HepG2 (cell line): ENCODE data around the gene BTBD3. TPM values are rescaled to one million over a fixed set of nuclear protein-coding genes. Genes with fewer than 3 reads are reported as not detected.
A peak's percentile ranks its signal among the peaks of the same experiment; 100 is the strongest.

Experiments
- ARID5B ChIP-seq: IDR thresholded peaks from 2 replicates; pipeline ENCODE4 v1.4.0; 2020; ENCODE audit warnings: mild to moderate bottlenecking, missing genetic modification reagents
- ATF1 ChIP-seq: IDR thresholded peaks from 2 replicates; pipeline ENCODE4 v1.6.1; 2016; ENCODE audit warnings: mild to moderate bottlenecking, control low read depth
- ATF6 ChIP-seq: sonication (generic); formaldehyde crosslinking; conservative IDR thresholded peaks from 2 replicates; pipeline ENCODE4 v1.4.0; 2020; ENCODE audit warnings: missing genetic modification reagents
- BRF2 ChIP-seq: sonication (generic); formaldehyde crosslinking; IDR thresholded peaks from 2 replicates; pipeline ENCODE4 v1.8.1; 2022; ENCODE audit warnings: mild to moderate bottlenecking, missing genetic modification reagents
- DR1 ChIP-seq: sonication (generic); formaldehyde crosslinking; IDR thresholded peaks from 2 replicates; pipeline ENCODE4 v1.8.0; 2021; ENCODE audit warnings: mild to moderate bottlenecking, missing genetic modification reagents, inconsistent platforms
- E2F2 ChIP-seq: sonication (generic); formaldehyde crosslinking; IDR thresholded peaks from 2 replicates; pipeline ENCODE4 v1.4.0; 2020; ENCODE audit warnings: missing genetic modification reagents, borderline replicate concordance
- FOXK1 ChIP-seq: sonication (generic); formaldehyde crosslinking; IDR thresholded peaks from 2 replicates; pipeline ENCODE4 v1.4.0; 2020; ENCODE audit warnings: low read depth, missing genetic modification reagents, borderline replicate concordance
- IRF2 ChIP-seq: IDR thresholded peaks from 2 replicates; pipeline ENCODE4 v1.6.1; 2018; ENCODE audit warnings: missing genetic modification reagents, missing compliant biosample characterization
- MAFF ChIP-seq: IDR thresholded peaks from 2 replicates; pipeline ENCODE4 v1.6.1; 2011; ENCODE audit warnings: low read depth, low read length, improper control_type of control experiment
- NR2F2 ChIP-seq: IDR thresholded peaks from 2 replicates; pipeline ENCODE4 v1.6.1; 2012; ENCODE audit warnings: low read depth, inconsistent platforms, borderline replicate concordance
- PAWR ChIP-seq: sonication (generic); formaldehyde crosslinking; IDR thresholded peaks from 2 replicates; pipeline ENCODE4 v1.4.0; 2020; ENCODE audit warnings: missing genetic modification reagents, mild to moderate bottlenecking, borderline replicate concordance
- PAX8 ChIP-seq: sonication (generic); formaldehyde crosslinking; IDR thresholded peaks from 2 replicates; pipeline ENCODE4 v1.8.0; 2022; ENCODE audit warnings: mild to moderate bottlenecking, missing genetic modification reagents, borderline replicate concordance
- SUZ12 ChIP-seq: fragments of 150-350 bp; IDR thresholded peaks from 2 replicates; pipeline ENCODE4 v1.6.1; 2014; ENCODE audit warnings: low read depth, low read length
- ZNF558 ChIP-seq: sonication (generic); formaldehyde crosslinking; IDR thresholded peaks from 2 replicates; pipeline ENCODE4 v1.9.0; 2022; ENCODE audit warnings: mild to moderate bottlenecking, missing genetic modification reagents, borderline replicate concordance
- ZNF7 ChIP-seq: IDR thresholded peaks from 2 replicates; pipeline ENCODE4 v1.6.1; 2016; ENCODE audit warnings: missing biosample characterization, missing genetic modification reagents
- ZNF720 ChIP-seq: sonication (generic); formaldehyde crosslinking; IDR thresholded peaks from 2 replicates; pipeline ENCODE4 v1.4.0; 2020; ENCODE audit warnings: missing genetic modification reagents
- polyA plus RNA-seq, 8 experiments: library from polyadenylated mRNA; depleted of rRNA in 3 of 8; stranded (reverse) in 7 of 8; unstranded in 1 of 8; fragments of >200 nt; fragmentation: Illumina TruSeq in 4 of 8; extraction: Trizol in 4 of 8; gene quantifications; 2 replicates each; pipeline versions ENCODE4 v1.2.1 to v1.2.3, GENCODE V29; 2011 to 2016; ENCODE audit warnings: low read depth in 4 of 8, missing spikeins in 1 of 8, mixed read lengths in 1 of 8; ENCODE audit not compliant: insufficient read depth in 1 of 8
- total RNA-seq, 5 experiments: library from RNA; depleted of rRNA; stranded (reverse); fragments of >200 nt; fragmentation: Illumina TruSeq; extraction: Trizol; gene quantifications; 2 replicates each; pipeline ENCODE4 v1.2.3, GENCODE V29; 2016; ENCODE audit warnings: low read depth in 1 of 5
- TF ChIP-seq, protein P1 (sequence below): sonication (generic); formaldehyde crosslinking; IDR thresholded peaks from 2 replicates; pipeline ENCODE4 v1.5.0; 2020; ENCODE audit warnings: mild to moderate bottlenecking, missing genetic modification reagents

BTBD3 gene
- total and polyA plus RNA-seq, 2 of the 13 experiments (the other 11 are each of a cell fraction or from before 2014, with no cell fraction given): 32.2 to 41.8 TPM

DNA sequence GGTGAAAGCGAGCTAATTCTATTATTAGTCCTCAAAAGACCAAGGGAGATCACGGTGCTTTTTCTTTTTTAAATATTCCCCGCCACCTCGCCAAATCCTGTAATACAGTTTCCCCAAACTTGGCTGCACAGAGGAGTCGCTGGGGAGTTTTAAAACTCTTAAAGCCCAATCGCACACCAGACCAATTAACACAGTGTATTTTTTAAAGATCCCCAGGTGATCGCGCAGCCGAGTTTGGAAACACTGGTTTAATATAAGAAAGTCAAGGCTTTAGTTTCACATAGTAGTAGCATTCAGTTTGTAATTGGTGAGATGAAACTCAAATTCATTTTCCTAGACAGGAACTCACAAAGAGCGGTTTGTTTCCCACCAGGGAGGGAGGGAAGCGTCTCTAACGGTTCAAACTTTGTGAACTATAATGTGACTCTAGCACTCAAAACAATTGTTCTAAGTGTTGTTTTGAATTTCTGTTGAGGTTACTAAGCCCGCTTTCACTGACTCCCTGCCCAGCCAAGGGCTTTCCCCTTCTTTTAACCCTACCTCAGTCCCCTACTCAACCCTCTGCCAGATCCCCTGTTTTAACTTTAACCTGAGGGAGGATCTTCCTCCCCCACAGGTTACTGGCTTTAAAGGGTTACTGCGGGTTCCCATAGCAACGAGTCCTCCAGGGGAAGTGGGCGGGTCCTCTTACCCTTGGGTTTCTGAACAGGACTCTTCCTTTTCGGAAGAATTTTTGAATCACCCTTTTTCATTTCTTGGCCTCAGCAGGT is 25.7 kb upstream of the BTBD3 start (continued):
- TF ChIP-seq, protein P1, sequence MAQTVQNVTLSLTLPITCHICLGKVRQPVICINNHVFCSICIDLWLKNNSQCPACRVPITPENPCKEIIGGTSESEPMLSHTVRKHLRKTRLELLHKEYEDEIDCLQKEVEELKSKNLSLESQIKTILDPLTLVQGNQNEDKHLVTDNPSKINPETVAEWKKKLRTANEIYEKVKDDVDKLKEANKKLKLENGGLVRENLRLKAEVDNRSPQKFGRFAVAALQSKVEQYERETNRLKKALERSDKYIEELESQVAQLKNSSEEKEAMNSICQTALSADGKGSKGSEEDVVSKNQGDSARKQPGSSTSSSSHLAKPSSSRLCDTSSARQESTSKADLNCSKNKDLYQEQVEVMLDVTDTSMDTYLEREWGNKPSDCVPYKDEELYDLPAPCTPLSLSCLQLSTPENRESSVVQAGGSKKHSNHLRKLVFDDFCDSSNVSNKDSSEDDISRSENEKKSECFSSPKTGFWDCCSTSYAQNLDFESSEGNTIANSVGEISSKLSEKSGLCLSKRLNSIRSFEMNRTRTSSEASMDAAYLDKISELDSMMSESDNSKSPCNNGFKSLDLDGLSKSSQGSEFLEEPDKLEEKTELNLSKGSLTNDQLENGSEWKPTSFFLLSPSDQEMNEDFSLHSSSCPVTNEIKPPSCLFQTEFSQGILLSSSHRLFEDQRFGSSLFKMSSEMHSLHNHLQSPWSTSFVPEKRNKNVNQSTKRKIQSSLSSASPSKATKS (CRISPR knock-in tag): no peak
- TF ChIP-seq ZNF7 (CRISPR knock-in tag) (no peak), DR1 (CRISPR knock-in tag) (no peak), PAX8 (no peak), BRF2 (CRISPR knock-in tag) (no peak), IRF2 (CRISPR knock-in tag) (no peak), NR2F2 (no peak), MAFF (no peak), ATF6 (CRISPR knock-in tag) (no peak), ZNF558 (CRISPR knock-in tag) (no peak), PAWR (CRISPR knock-in tag) (no peak), SUZ12 (no peak), ARID5B (peak; percentile 31; the same call in 1 of the 2 replicates), E2F2 (no peak), ZNF720 (CRISPR knock-in tag) (no peak), FOXK1 (CRISPR knock-in tag) (peak; percentile 48; the same call in 1 of the 2 replicates), ATF1 (CRISPR knock-in tag) (no peak)
